ENCODE measurements around the gene RGS3. TPM values are rescaled to one million over a fixed set of nuclear protein-coding genes. Genes with fewer than 3 reads are reported as not detected.

Gene RGS3
- total and polyA plus RNA-seq, 2 of the 13 experiments (the other 11 are each of a cell fraction or from before 2014, with no cell fraction given) = 17.1 to 28.8 TPM

DNA sequence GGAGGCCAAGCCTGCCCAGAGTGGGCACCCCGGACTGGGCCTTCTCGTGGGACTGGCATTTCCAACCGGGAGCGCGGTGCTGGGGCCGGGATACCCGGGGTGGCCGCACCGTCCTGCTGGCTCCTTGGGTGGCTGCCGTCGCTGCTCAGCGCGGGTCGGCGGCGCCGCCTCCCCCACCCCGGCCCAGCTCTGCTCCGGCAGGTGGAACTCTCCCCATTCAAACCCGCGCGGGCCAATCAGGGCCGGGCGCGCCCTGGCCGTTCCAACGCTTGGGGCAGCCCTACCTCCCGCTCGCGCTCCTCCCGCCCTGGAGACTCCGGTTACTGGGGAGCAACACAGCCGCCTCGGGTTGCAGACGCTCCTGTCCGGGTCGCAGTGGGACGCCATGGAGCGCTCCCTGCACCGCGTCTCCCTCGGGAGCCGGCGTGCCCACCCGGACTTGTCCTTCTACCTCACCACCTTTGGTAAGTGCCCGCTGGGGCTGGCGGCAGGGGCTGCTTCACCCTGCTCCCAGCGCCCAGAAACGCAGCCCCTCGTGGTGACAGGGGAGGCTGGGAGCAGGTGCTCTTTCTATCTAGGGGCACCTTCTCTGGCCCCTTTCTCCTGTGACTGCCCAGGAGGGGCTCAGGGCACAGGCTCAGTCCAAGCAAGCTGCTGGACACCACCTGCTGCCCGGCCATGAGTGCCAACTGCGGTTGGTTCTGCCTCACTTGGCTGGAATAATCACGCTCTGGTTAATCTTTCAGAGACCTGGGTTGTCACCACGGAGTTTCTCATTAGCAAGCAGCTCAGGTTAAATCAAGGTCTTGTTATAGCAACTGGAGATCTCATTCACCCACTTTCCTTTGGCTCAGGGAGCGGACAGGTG lies at the start of gene RGS3 (continued):
- TF ChIP-seq, protein P1, sequence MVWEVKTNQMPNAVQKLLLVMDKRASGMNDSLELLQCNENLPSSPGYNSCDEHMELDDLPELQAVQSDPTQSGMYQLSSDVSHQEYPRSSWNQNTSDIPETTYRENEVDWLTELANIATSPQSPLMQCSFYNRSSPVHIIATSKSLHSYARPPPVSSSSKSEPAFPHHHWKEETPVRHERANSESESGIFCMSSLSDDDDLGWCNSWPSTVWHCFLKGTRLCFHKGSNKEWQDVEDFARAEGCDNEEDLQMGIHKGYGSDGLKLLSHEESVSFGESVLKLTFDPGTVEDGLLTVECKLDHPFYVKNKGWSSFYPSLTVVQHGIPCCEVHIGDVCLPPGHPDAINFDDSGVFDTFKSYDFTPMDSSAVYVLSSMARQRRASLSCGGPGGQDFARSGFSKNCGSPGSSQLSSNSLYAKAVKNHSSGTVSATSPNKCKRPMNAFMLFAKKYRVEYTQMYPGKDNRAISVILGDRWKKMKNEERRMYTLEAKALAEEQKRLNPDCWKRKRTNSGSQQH (CRISPR knock-in tag; IDR thresholded peaks at IDR 0.05; ENCODE audit: low read depth) = no peak
- no peak; the same call in 1 of the 2 replicates for TF ChIP-seq SP4 (CRISPR knock-in tag; IDR thresholded peaks at IDR 0.05)
- peak; percentile 66; the same call in 1 of the 2 replicates for TF ChIP-seq TAF1 (CRISPR knock-in tag; IDR thresholded peaks at IDR 0.05)
- no peak for TF ChIP-seq ZNF3 (CRISPR knock-in tag; IDR thresholded peaks at IDR 0.05)
- TF ChIP-seq SAP130 (CRISPR knock-in tag; IDR thresholded peaks at IDR 0.05; ENCODE audit: low read depth) = peak; percentile 76
- TF ChIP-seq ZNF567 (CRISPR knock-in tag; IDR thresholded peaks at IDR 0.05; ENCODE audit: borderline replicate concordance) = peak; percentile 32; the same call in 1 of the 2 replicates
- peak; percentile 86 for TF ChIP-seq ZNF292 (CRISPR knock-in tag; IDR thresholded peaks at IDR 0.05; ENCODE audit: borderline replicate concordance, low read depth)
- peak; percentile 60; the same call in 1 of the 2 replicates for TF ChIP-seq DR1 (CRISPR knock-in tag; IDR thresholded peaks at IDR 0.05)
- TF ChIP-seq, protein P2, sequence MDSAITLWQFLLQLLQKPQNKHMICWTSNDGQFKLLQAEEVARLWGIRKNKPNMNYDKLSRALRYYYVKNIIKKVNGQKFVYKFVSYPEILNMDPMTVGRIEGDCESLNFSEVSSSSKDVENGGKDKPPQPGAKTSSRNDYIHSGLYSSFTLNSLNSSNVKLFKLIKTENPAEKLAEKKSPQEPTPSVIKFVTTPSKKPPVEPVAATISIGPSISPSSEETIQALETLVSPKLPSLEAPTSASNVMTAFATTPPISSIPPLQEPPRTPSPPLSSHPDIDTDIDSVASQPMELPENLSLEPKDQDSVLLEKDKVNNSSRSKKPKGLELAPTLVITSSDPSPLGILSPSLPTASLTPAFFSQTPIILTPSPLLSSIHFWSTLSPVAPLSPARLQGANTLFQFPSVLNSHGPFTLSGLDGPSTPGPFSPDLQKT (CRISPR knock-in tag; IDR thresholded peaks at IDR 0.05; ENCODE audit: borderline replicate concordance) = no peak
- TF ChIP-seq, protein P3, sequence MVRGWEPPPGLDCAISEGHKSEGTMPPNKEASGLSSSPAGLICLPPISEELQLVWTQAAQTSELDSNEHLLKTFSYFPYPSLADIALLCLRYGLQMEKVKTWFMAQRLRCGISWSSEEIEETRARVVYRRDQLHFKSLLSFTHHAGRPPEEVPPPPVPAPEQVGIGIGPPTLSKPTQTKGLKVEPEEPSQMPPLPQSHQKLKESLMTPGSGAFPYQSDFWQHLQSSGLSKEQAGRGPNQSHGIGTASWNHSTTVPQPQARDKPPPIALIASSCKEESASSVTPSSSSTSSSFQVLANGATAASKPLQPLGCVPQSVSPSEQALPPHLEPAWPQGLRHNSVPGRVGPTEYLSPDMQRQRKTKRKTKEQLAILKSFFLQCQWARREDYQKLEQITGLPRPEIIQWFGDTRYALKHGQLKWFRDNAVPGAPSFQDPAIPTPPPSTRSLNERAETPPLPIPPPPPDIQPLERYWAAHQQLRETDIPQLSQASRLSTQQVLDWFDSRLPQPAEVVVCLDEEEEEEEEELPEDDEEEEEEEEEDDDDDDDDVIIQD (CRISPR knock-in tag; IDR thresholded peaks at IDR 0.05; ENCODE audit: low read depth) = 0 out of 2 replicates have a peak, but pooled peaks have one; percentile 40
- TF ChIP-seq, protein P4, sequence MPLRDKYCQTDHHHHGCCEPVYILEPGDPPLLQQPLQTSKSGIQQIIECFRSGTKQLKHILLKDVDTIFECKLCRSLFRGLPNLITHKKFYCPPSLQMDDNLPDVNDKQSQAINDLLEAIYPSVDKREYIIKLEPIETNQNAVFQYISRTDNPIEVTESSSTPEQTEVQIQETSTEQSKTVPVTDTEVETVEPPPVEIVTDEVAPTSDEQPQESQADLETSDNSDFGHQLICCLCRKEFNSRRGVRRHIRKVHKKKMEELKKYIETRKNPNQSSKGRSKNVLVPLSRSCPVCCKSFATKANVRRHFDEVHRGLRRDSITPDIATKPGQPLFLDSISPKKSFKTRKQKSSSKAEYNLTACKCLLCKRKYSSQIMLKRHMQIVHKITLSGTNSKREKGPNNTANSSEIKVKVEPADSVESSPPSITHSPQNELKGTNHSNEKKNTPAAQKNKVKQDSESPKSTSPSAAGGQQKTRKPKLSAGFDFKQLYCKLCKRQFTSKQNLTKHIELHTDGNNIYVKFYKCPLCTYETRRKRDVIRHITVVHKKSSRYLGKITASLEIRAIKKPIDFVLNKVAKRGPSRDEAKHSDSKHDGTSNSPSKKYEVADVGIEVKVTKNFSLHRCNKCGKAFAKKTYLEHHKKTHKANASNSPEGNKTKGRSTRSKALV (CRISPR knock-in tag; IDR thresholded peaks at IDR 0.05) = peak; percentile 93
- no peak for TF ChIP-seq ZNF296 (CRISPR knock-in tag; conservative IDR thresholded peaks at IDR 0.05)
- TF ChIP-seq DNMT3B (CRISPR knock-in tag; conservative IDR thresholded peaks at IDR 0.05) = no peak; the same call in 1 of the 2 replicates
- TF ChIP-seq, protein P5, sequence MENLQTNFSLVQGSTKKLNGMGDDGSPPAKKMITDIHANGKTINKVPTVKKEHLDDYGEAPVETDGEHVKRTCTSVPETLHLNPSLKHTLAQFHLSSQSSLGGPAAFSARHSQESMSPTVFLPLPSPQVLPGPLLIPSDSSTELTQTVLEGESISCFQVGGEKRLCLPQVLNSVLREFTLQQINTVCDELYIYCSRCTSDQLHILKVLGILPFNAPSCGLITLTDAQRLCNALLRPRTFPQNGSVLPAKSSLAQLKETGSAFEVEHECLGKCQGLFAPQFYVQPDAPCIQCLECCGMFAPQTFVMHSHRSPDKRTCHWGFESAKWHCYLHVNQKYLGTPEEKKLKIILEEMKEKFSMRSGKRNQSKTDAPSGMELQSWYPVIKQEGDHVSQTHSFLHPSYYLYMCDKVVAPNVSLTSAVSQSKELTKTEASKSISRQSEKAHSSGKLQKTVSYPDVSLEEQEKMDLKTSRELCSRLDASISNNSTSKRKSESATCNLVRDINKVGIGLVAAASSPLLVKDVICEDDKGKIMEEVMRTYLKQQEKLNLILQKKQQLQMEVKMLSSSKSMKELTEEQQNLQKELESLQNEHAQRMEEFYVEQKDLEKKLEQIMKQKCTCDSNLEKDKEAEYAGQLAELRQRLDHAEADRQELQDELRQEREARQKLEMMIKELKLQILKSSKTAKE (CRISPR knock-in tag; IDR thresholded peaks at IDR 0.05; ENCODE audit: borderline replicate concordance) = 0 out of 2 replicates have a peak, but pooled peaks have one; percentile 48
- TF ChIP-seq PHF5A (CRISPR knock-in tag; IDR thresholded peaks at IDR 0.05; ENCODE audit: low read depth, unreplicated experiment) = no peak
- TF ChIP-seq, protein P6, sequence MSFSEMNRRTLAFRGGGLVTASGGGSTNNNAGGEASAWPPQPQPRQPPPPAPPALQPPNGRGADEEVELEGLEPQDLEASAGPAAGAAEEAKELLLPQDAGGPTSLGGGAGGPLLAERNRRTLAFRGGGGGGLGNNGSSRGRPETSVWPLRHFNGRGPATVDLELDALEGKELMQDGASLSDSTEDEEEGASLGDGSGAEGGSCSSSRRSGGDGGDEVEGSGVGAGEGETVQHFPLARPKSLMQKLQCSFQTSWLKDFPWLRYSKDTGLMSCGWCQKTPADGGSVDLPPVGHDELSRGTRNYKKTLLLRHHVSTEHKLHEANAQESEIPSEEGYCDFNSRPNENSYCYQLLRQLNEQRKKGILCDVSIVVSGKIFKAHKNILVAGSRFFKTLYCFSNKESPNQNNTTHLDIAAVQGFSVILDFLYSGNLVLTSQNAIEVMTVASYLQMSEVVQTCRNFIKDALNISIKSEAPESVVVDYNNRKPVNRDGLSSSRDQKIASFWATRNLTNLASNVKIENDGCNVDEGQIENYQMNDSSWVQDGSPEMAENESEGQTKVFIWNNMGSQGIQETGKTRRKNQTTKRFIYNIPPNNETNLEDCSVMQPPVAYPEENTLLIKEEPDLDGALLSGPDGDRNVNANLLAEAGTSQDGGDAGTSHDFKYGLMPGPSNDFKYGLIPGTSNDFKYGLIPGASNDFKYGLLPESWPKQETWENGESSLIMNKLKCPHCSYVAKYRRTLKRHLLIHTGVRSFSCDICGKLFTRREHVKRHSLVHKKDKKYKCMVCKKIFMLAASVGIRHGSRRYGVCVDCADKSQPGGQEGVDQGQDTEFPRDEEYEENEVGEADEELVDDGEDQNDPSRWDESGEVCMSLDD (CRISPR knock-in tag; IDR thresholded peaks at IDR 0.05; ENCODE audit: borderline replicate concordance) = peak; percentile 57; the same call in 1 of the 2 replicates
